GM12878 (cell line): ENCODE results near the gene SASH3. TPM values are rescaled to one million over a fixed set of nuclear protein-coding genes. Genes with fewer than 3 reads are reported as not detected.
A peak's percentile ranks its signal among the peaks of the same experiment; 100 is the strongest.

Experiments used
- ATAC-seq: fragments of 200-7000 bp; cut with Tn5 transposase; 3 replicates; pipeline ENCODE4 v1.9.1; 2020; ENCODE audit warnings: mild to moderate bottlenecking, moderate library complexity
- BruUV-seq: library from RNA; stranded (reverse); fragments of 400-500 nt; replicated peaks from 2 replicates; lab custom pipeline; 2021; lab: Mats Ljungman, UMichigan
- CTCF ChIA-PET: fragments of 300-600 bp; sonication (Branson Sonifier 250); formaldehyde crosslinking; extraction: SDS; loops from one replicate; lab custom pipeline; 2021; ENCODE audit warnings: inconsistent platforms; lab: Yijun Ruan, JAX
- POLR2A ChIA-PET: fragments of 350-600 bp; formaldehyde crosslinking; extraction: SDS; loops from one replicate; lab custom pipeline; 2021; ENCODE audit warnings: inconsistent platforms; lab: Charles Lee
- RAD21 ChIA-PET: fragments of 300-600 bp; sonication (Branson Sonifier 250); formaldehyde crosslinking; loops from one replicate; lab custom pipeline; 2023; ENCODE audit warnings: antibody characterized with exemption; ENCODE audit not compliant: unreplicated experiment; lab: Charles Lee
- SMC1A ChIA-PET: fragments of 300-600 bp; sonication (Branson Sonifier 250); formaldehyde crosslinking; loops from one replicate; lab custom pipeline; 2023; ENCODE audit not compliant: unreplicated experiment, uncharacterized antibody; lab: Charles Lee
- DNase-seq: peaks from one replicate; pipeline ENCODE4 v3.0.0-alpha.2; 2011; ENCODE audit warnings: low read depth, low spot score
- FAIRE-seq: peaks from 3 replicates; lab custom pipeline; 2011; peaks lifted over from hg19 to GRCh38; lab: Jason Lieb, UNC
- H2AFZ ChIP-seq: 2 replicates; pipeline ENCODE4 v1.6.0; 2011; ENCODE audit warnings: low read depth, low read length, control low read depth; ENCODE audit not compliant: control insufficient read depth
- H3K27ac ChIP-seq: 2 replicates; pipeline ENCODE4 v1.5.1; 2011; ENCODE audit warnings: control low read depth; ENCODE audit not compliant: control insufficient read depth, insufficient read depth
- H3K27me3 ChIP-seq, 2 experiments: replicated peaks in 1 of 2; 2 replicates each; pipeline versions ENCODE4 v1.6.0 to v1.6.1; 2011; ENCODE audit warnings: low read length in 1 of 2; ENCODE audit not compliant: control insufficient read depth in 2 of 2, insufficient read depth in 2 of 2
- H3K36me3 ChIP-seq, 2 experiments: 2 replicates each; pipeline ENCODE4 v1.5.1; 2011; ENCODE audit warnings: low read length in 1 of 2; ENCODE audit not compliant: control insufficient read depth in 2 of 2, insufficient read depth in 2 of 2
- H3K4me1 ChIP-seq: 2 replicates; pipeline ENCODE4 v1.6.1; 2011; ENCODE audit warnings: mild to moderate bottlenecking, low read length, moderate library complexity, mixed read lengths; ENCODE audit not compliant: control insufficient read depth, insufficient read depth
- H3K4me2 ChIP-seq: 2 replicates; pipeline ENCODE4 v1.6.0; 2011; ENCODE audit warnings: control low read depth; ENCODE audit not compliant: control insufficient read depth, insufficient read depth
- H3K4me3 ChIP-seq: fragments of 200-600 bp; sonication (generic); 2 replicates; pipeline ENCODE4 v1.5.1; 2016
- H3K79me2 ChIP-seq: 2 replicates; pipeline ENCODE4 v1.6.0; 2011; ENCODE audit warnings: low read length; ENCODE audit not compliant: control insufficient read depth, insufficient read depth
- H3K9ac ChIP-seq: 2 replicates; pipeline ENCODE4 v1.8.0; 2011; ENCODE audit warnings: low read length, control low read depth, mixed read lengths; ENCODE audit not compliant: control insufficient read depth, insufficient read depth
- H3K9me3 ChIP-seq: replicated peaks from 3 replicates; pipeline ENCODE4 v1.5.1; 2011; ENCODE audit warnings: mild to moderate bottlenecking, low read length; ENCODE audit not compliant: control insufficient read depth, insufficient read depth
- H4K20me1 ChIP-seq: 2 replicates; pipeline ENCODE4 v1.6.0; 2011; ENCODE audit not compliant: control insufficient read depth, insufficient read depth
- CBFB ChIP-seq: IDR thresholded peaks from 2 replicates; pipeline ENCODE4 v1.6.1; 2016; ENCODE audit warnings: antibody characterized with exemption, low read depth
- CEBPB ChIP-seq, 2 experiments: fragments of 150-350 bp in 1 of 2; IDR thresholded peaks; 2 replicates each; pipeline ENCODE4 v1.6.1; 2012 to 2014; ENCODE audit warnings: low read depth in 2 of 2, low read length in 2 of 2, borderline replicate concordance in 1 of 2, inconsistent platforms in 1 of 2
- CREM ChIP-seq: IDR thresholded peaks from 2 replicates; pipeline ENCODE4 v1.6.1; 2014; ENCODE audit warnings: antibody characterized with exemption, low read depth
- DPF2 ChIP-seq: fragments of 450-650 bp; IDR thresholded peaks from 2 replicates; pipeline ENCODE4 v1.6.1; 2017; ENCODE audit warnings: mild to moderate bottlenecking
- HDGF ChIP-seq: fragments of 450-650 bp; IDR thresholded peaks from 2 replicates; pipeline ENCODE4 v1.6.1; 2016; ENCODE audit warnings: antibody characterized with exemption
- MTA3 ChIP-seq: IDR thresholded peaks from 2 replicates; pipeline ENCODE4 v1.6.1; 2012; ENCODE audit warnings: low read length, inconsistent platforms, borderline replicate concordance
- PKNOX1 ChIP-seq: fragments of 450-650 bp; IDR thresholded peaks from 2 replicates; pipeline ENCODE4 v1.6.1; 2016; ENCODE audit warnings: mild to moderate bottlenecking
- RBBP5 ChIP-seq: fragments of 200-600 bp; sonication (generic); conservative IDR thresholded peaks from 2 replicates; pipeline ENCODE4 v1.6.1; 2016
- RELA ChIP-seq: fragments of 450-650 bp; IDR thresholded peaks from 2 replicates; pipeline ENCODE4 v1.8.0; 2014; ENCODE audit warnings: borderline replicate concordance; ENCODE audit not compliant: partially characterized antibody
- TAF1 ChIP-seq: IDR thresholded peaks from 2 replicates; pipeline ENCODE4 v1.6.1; 2011; ENCODE audit warnings: mild to moderate bottlenecking, low read depth, low read length, borderline replicate concordance
- TCF7 ChIP-seq: IDR thresholded peaks from 2 replicates; pipeline ENCODE4 v1.6.1; 2014; ENCODE audit warnings: antibody characterized with exemption, borderline replicate concordance
- ZNF622 ChIP-seq: fragments of 450-650 bp; IDR thresholded peaks from 2 replicates; pipeline ENCODE4 v1.6.1; 2017; ENCODE audit warnings: mild to moderate bottlenecking, inconsistent platforms
- WGBS: methylation state at CpG from one replicate; pipeline ENCODE4 v1.1.6; 2016; ENCODE audit warnings: low lambda C conversion rate; ENCODE audit not compliant: insufficient replicate concordance, insufficient coverage; ENCODE audit errors: missing lambda C conversion rate; 5-methylcytosine and 5-hydroxymethylcytosine counted together
- in situ Hi-C: fragments of 300-500 bp; cut with MboI; formaldehyde crosslinking; loops from 9 replicates; pipeline ENCODE4 v1.14.3; 2018; ENCODE audit warnings: mixed read lengths
- intact Hi-C: fragments of 100-400 bp; cut with micrococcal nuclease; formaldehyde crosslinking; loops from one replicate; pipeline ENCODE4 v1.14.2; 2022; ENCODE audit not compliant: unreplicated experiment
- polyA plus RNA-seq, 11 experiments: library from polyadenylated mRNA; depleted of rRNA in 4 of 11; unstranded in 6 of 11; stranded (reverse) in 5 of 11; fragments of >200 nt; fragmentation: Nextera tagmentation in 4 of 11; fragmentation: Illumina TruSeq in 1 of 11; extraction: Ambion mirVana in 4 of 11; extraction: Trizol in 1 of 11; gene quantifications; 1 replicate in 1 of 11; 2 replicates in 10 of 11; pipeline versions ENCODE4 v1.2.1 to v1.2.3, GENCODE V29; 2011 to 2016; ENCODE audit warnings: inconsistent platforms in 2 of 11, missing spikeins in 2 of 11, low read depth in 1 of 11
- total RNA-seq, 4 experiments: library from RNA; depleted of rRNA in 3 of 4; stranded (reverse); fragments of >200 nt in 3 of 4; fragmentation: Illumina TruSeq in 1 of 4; extraction: Trizol in 1 of 4; gene quantifications; 2 replicates each; pipeline versions ENCODE4 v1.2.1 to v1.2.3, GENCODE V29; 2013 to 2021

The SASH3 gene
- total and polyA plus RNA-seq, 10 of the 15 experiments (the other 5 are each of a cell fraction or from before 2014, with no cell fraction given) = 23.1 to 233 (median 160) TPM

GRCh38 chrX:129738466-129739308, 41.1 kb upstream of the SASH3 start, which contains the start of gene XPNPEP2:
Gene XPNPEP2, plus strand, starts transcription at chrX:129738979. Its CDS starts 235 bp downstream, at chrX:129739214.
- intact Hi-C loops = no loop called here
- in situ Hi-C loops = no loop called here
- no peaks in the 10 kb centered on the region for H3K79me2 ChIP-seq
- H3K36me3 ChIP-seq = no peaks in the 10 kb centered on the region
- TF ChIP-seq TCF7 (no peak), CEBPB (IDR thresholded peaks at IDR 0.05; ENCODE audit: borderline replicate concordance in 1 of 2, low read depth in 2 of 2, low read length in 2 of 2) (no peak), MTA3 (no peak), PKNOX1 (no peak), RBBP5 (no peak), HDGF (no peak), TAF1 (no peak), RELA (no peak), DPF2 (no peak), CREM (no peak), ZNF622 (no peak), CBFB (no peak)
- TF ChIP-seq, all 136 proteins: peak for 0
- 37% methylated on average over 13 of the region's 13 CpGs for WGBS
- DNase-seq (no peak), ATAC-seq (peak; percentile 24; the same call in 2 of the 3 replicates), FAIRE-seq (no peak)
- ChIA-PET CTCF (interaction anchor here (0.6 to 1.9 kb wide), 4 partner anchors 12 to 48 kb away, joined by 3 to 8 read pairs (median 5); no protein-coding TSS in a partner anchor), SMC1A (interaction anchor here (0.8 to 1.4 kb wide), 3 partner anchors 34 to 423 kb away, joined by 3 to 4 read pairs (median 3); no protein-coding TSS in a partner anchor), POLR2A (no interaction called here), RAD21 (interaction anchor here (0.7 to 3.2 kb wide), 4 partner anchors 43 to 85 kb away, joined by 3 to 11 read pairs (median 4); no protein-coding TSS in a partner anchor)
- H3K9ac ChIP-seq = no peak within 1 kb of the TSS
- H3K9me3 ChIP-seq = no peaks in the 10 kb centered on the region
- H3K4me2 ChIP-seq = no peak within 1 kb of the TSS
- no peak within 1 kb of the TSS for H3K27ac ChIP-seq
- no peaks in the 10 kb centered on the region for H3K4me1 ChIP-seq
- no peaks in the 10 kb centered on the region for H4K20me1 ChIP-seq
- no TSS peak for BruUV-seq
- H3K4me3 ChIP-seq = no peak within 1 kb of the TSS
- no peaks in the 10 kb centered on the region for H3K27me3 ChIP-seq
- no peak within 1 kb of the TSS for H2AFZ ChIP-seq
